RWPE2 (cell line): ENCODE measurements around the gene ANXA9.

Source experiments
- ATAC-seq: fragments of 200-7000 bp; cut with Tn5 transposase; 3 replicates; pipeline ENCODE4 v1.9.1; 2021; ENCODE audit warnings: low read depth
- DNase-seq: peaks from one replicate; pipeline ENCODE4 v3.0.0-alpha.2; 2020; ENCODE audit warnings: low spot score
- H3K27ac ChIP-seq: fragments of 450-650 bp; 2 replicates; pipeline ENCODE4 v1.5.1; 2017; ENCODE audit warnings: mild to moderate bottlenecking; ENCODE audit not compliant: poor library complexity, severe bottlenecking
- H3K27me3 ChIP-seq: fragments of 250-450 bp; sonication (Bioruptor Pico); 2 replicates; pipeline ENCODE4 v1.5.1; 2021; ENCODE audit warnings: mild to moderate bottlenecking, moderate library complexity; ENCODE audit not compliant: insufficient read depth, poor library complexity, severe bottlenecking
- H3K36me3 ChIP-seq: fragments of 250-450 bp; sonication (Bioruptor Pico); 2 replicates; pipeline ENCODE4 v1.5.1; 2020; ENCODE audit warnings: low read depth, mild to moderate bottlenecking, moderate library complexity
- H3K4me1 ChIP-seq: fragments of 250-450 bp; sonication (Bioruptor Pico); 2 replicates; pipeline ENCODE4 v1.5.1; 2021; ENCODE audit warnings: mild to moderate bottlenecking, moderate library complexity; ENCODE audit not compliant: insufficient read depth, poor library complexity, severe bottlenecking
- H3K4me3 ChIP-seq: fragments of 250-450 bp; sonication (Bioruptor Pico); 2 replicates; pipeline ENCODE4 v1.5.1; 2021; ENCODE audit warnings: mild to moderate bottlenecking, moderate library complexity; ENCODE audit not compliant: severe bottlenecking
- H3K9me3 ChIP-seq: fragments of 250-450 bp; sonication (Bioruptor Pico); 2 replicates; pipeline ENCODE4 v1.5.1; 2021; ENCODE audit warnings: mild to moderate bottlenecking, moderate library complexity; ENCODE audit not compliant: severe bottlenecking
- CTCF ChIP-seq: fragments of 450-650 bp; IDR thresholded peaks from one replicate; pipeline ENCODE4 v1.5.1; 2017; ENCODE audit warnings: mild to moderate bottlenecking, moderate library complexity; ENCODE audit not compliant: poor library complexity, severe bottlenecking

ANXA9 gene

GRCh38 chr1:150997949-150998348, 15.9 kb downstream of the ANXA9 start:
- no peaks in the 10 kb centered on the region for H3K4me1 ChIP-seq
- TF ChIP-seq CTCF: no peak
- peaks cover 5% of the 10 kb centered on the region; the same call in 1 of the 2 replicates for H3K36me3 ChIP-seq
- H3K27ac ChIP-seq: no peak overlapping the region
- H3K27me3 ChIP-seq: no peaks in the 10 kb centered on the region
- ATAC-seq (peak; percentile 48), DNase-seq (no peak)
- H3K9me3 ChIP-seq: no peaks in the 10 kb centered on the region
- H3K4me3 ChIP-seq: no peak overlapping the region

GRCh38 chr1:150999051-150999674, 17.1 kb downstream of the ANXA9 start:
- H3K36me3 ChIP-seq: peaks cover 5% of the 10 kb centered on the region; the same call in 1 of the 2 replicates
- no peak for ATAC-seq
- H3K4me3 ChIP-seq: no peak overlapping the region
- DNase-seq: no peak
- H3K27me3 ChIP-seq: no peaks in the 10 kb centered on the region
- peaks cover 3% of the 10 kb centered on the region for H3K4me1 ChIP-seq
- no peak for TF ChIP-seq CTCF
- no peaks in the 10 kb centered on the region for H3K9me3 ChIP-seq
- no peak overlapping the region for H3K27ac ChIP-seq

- Histone ChIP-seq H3K9me3 (no peaks in the 10 kb centered on the region), H3K4me1 (peaks cover 9% of the 10 kb centered on the region), H3K27ac (no peak overlapping the region), H3K36me3 (peaks cover 5% of the 10 kb centered on the region; the same call in 1 of the 2 replicates), H3K4me3 (no peak overlapping the region), H3K27me3 (no peaks in the 10 kb centered on the region)
- no peak for TF ChIP-seq CTCF
- ATAC-seq (no peak), DNase-seq (no peak)
Measured at GRCh38 chr1:150999926-151000325, 17.8 kb downstream of the ANXA9 start.

- H3K36me3 ChIP-seq: peaks cover 5% of the 10 kb centered on the region; the same call in 1 of the 2 replicates
Measured at GRCh38 chr1:151000408-151000807, 18.3 kb downstream of the ANXA9 start.

More at GRCh38 chr1:151000408-151000807, 18.3 kb downstream of the ANXA9 start:
- Histone ChIP-seq H3K4me3 (no peak overlapping the region), H3K4me1 (peaks cover 11% of the 10 kb centered on the region), H3K27me3 (no peaks in the 10 kb centered on the region), H3K27ac (no peak overlapping the region), H3K9me3 (no peaks in the 10 kb centered on the region)
- ATAC-seq (no peak), DNase-seq (no peak)
- no peak for TF ChIP-seq CTCF
